Measurements from ENCODE around the gene DIP2C.

GRCh38 chr10:624312-624604 is 65.2 kb downstream of the DIP2C start:
- TF ChIP-seq POLR2A (IDR thresholded peaks at IDR 0.05), result no peak
- no peak for TF ChIP-seq CTCF (IDR thresholded peaks at IDR 0.05)
- TF ChIP-seq POLR2AphosphoS5 (IDR thresholded peaks at IDR 0.05; ENCODE audit: insufficient read depth in 1 of 2, low read depth in 1 of 2), result no peak
